Peyer's patch (tissue), 4 donors: ENCODE results near the gene UNCX. TPM values are rescaled to one million over a fixed set of nuclear protein-coding genes. Genes with fewer than 3 reads are reported as not detected.

Experiments used
- DNase-seq, 3 donors: peaks; one replicate each; pipeline ENCODE4 v3.0.0-alpha.2; 2017 to 2019
- H3K27ac ChIP-seq, 4 donors: fragments of 200-600 bp; sonication (generic); one replicate each; pipeline ENCODE4 v1.5.1; 2016 to 2019
- H3K27me3 ChIP-seq, 2 donors: fragments of 200-600 bp; sonication (generic); one replicate each; pipeline ENCODE4 v1.5.1; 2019
- H3K36me3 ChIP-seq, 3 donors: fragments of 200-600 bp; sonication (generic); one replicate each; pipeline ENCODE4 v1.5.1; 2016 to 2019
- H3K4me1 ChIP-seq, 4 donors: fragments of 200-600 bp; sonication (generic); one replicate each; pipeline ENCODE4 v1.5.1; 2016 to 2019
- H3K4me3 ChIP-seq, 4 donors: fragments of 200-600 bp; sonication (generic); 1 replicate in 3 of 4; 2 replicates in 1 of 4; pipeline ENCODE4 v1.5.1; 2016 to 2019; ENCODE audit warnings: mild to moderate bottlenecking in 1 of 4
- H3K9me3 ChIP-seq, 4 donors: fragments of 200-600 bp; sonication (generic); one replicate each; pipeline ENCODE4 v1.5.1; 2016 to 2019; ENCODE audit warnings: mild to moderate bottlenecking in 1 of 4
- POLR2A ChIP-seq, 2 donors: fragments of 450-650 bp; IDR thresholded peaks; one replicate each; pipeline ENCODE4 v1.5.1; 2017; ENCODE audit warnings: antibody characterized with exemption in 2 of 2, mild to moderate bottlenecking in 2 of 2, moderate library complexity in 2 of 2
- total RNA-seq, 4 donors: library from RNA; depleted of rRNA; stranded (reverse); fragments of >200 nt; gene quantifications; one replicate each; pipeline ENCODE4 v1.1.0, GENCODE V29; 2016
- TF ChIP-seq, protein P1 (sequence below), 6 experiments: fragments of 450-650 bp in 4 of 6; fragments of 200-600 bp in 2 of 6; sonication (generic) in 1 of 6; IDR thresholded peaks; one replicate each; pipeline ENCODE4 v1.5.1; 2017 to 2019; ENCODE audit warnings: antibody characterized with exemption in 6 of 6, mild to moderate bottlenecking in 3 of 6, moderate library complexity in 1 of 6

Gene UNCX
- total RNA-seq, 4 donors from 2014 or later: not detected

DNA sequence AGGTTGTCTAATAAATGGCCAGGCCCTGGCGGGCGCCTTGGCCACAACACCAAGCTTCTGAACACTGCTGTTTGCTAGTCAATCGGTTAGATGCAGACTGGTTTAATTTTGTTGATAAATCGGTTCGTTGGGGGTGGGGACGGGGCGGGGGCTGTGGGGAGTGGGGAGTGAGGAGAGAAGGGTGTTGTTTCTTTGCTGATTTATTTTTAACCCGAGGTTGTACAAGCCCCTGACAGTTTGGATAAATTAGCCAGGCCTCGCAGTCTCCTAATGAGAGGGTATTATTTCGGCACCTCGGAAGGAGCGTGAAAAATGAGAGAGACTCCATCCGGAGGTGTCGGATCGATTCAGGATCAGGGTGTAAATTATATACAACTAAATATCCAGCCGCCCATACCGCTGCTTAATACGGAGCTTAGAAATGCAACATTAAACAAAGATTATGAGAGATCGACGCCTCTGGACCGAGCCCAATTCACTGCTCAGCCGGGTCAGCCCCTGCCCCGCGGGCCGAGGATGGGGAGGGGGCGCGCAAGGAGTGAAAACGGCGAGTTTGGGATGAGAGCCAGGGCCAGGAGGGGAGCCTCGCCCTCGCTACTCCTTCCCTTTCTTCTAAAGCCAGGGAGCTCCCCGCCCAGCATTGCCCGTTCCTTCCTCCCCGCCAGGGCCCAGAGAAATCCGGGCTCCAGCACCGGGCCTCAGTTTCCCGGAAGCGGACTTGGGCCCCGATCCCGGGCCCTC lies 8.0 kb downstream of the UNCX start:
- Histone ChIP-seq H3K4me3 (no peak overlapping the region), H3K9me3 (peaks cover 0 to 9% (median 0%) of the 10 kb centered on the region in 4 donors), H3K36me3 (no peaks in the 10 kb centered on the region), H3K4me1 (peaks cover 0 to 20% (median 0%) of the 10 kb centered on the region in 4 donors), H3K27me3 (peaks cover 8 to 86% of the 10 kb centered on the region in 2 donors), H3K27ac (no peak overlapping the region)
- no peak for TF ChIP-seq POLR2A (IDR thresholded peaks at IDR 0.05)
- TF ChIP-seq, protein P1, sequence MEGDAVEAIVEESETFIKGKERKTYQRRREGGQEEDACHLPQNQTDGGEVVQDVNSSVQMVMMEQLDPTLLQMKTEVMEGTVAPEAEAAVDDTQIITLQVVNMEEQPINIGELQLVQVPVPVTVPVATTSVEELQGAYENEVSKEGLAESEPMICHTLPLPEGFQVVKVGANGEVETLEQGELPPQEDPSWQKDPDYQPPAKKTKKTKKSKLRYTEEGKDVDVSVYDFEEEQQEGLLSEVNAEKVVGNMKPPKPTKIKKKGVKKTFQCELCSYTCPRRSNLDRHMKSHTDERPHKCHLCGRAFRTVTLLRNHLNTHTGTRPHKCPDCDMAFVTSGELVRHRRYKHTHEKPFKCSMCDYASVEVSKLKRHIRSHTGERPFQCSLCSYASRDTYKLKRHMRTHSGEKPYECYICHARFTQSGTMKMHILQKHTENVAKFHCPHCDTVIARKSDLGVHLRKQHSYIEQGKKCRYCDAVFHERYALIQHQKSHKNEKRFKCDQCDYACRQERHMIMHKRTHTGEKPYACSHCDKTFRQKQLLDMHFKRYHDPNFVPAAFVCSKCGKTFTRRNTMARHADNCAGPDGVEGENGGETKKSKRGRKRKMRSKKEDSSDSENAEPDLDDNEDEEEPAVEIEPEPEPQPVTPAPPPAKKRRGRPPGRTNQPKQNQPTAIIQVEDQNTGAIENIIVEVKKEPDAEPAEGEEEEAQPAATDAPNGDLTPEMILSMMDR (IDR thresholded peaks at IDR 0.05): no peak
- DNase-seq: no peak

DNA sequence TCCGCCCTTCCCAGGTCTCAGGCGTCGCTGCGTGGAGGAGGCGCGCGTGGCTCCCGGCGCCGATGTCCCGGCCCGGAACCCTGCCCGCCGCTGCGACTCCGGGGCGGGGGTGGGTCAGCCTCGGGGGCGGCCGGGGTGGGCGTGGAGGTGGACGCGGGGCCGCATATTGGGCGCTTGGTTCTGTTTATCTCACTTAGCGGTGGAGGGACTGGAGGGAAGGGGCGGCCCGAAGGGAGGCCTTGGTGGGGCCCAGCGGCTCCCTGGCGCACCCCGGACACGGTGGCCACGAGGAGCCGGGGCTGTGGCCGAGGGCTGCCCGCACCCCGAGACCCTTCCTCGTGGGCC lies 8.6 kb downstream of the UNCX start:
- Histone ChIP-seq H3K4me3 (no peak overlapping the region), H3K36me3 (no peaks in the 10 kb centered on the region)
- DNase-seq: no peak

DNA sequence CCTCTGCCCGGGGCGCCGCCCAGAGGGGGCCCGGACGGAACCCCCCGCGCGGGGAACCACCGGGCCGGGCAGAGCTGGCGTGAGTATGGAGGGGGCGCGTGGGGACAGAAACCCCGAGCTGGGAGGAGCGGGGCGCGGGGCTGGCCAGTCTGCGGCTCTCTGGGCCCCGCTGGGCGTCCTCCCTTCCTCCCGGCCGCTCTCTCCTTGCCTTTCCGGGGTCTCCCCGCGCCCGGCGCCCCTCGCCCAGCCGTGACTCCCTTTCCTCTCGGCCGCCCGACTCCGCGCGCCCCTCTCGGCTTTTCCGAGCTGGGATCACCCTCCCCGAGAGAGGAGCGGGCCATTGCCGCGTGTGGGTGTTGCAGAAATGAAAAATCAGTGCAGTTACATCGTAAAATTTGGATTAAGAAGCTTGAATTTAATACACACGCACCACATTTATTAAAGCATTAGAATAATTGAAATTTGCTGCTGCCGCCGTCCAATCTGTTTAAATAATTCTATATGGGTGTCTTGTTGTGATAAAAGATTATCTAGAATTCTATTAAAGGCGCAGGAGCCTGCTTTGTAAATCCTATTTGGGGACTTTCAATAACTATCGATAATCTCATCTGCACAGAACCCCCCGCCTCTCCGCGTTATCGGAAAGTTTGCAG lies 9.1 kb downstream of the UNCX start:
- H3K27me3 ChIP-seq: peaks cover 8 to 94% of the 10 kb centered on the region in 2 donors
- H3K36me3 ChIP-seq: no peaks in the 10 kb centered on the region
- no peak overlapping the region for H3K27ac ChIP-seq
- H3K9me3 ChIP-seq: peaks cover 0 to 9% (median 0%) of the 10 kb centered on the region in 4 donors
- TF ChIP-seq POLR2A (IDR thresholded peaks at IDR 0.05): no peak
- TF ChIP-seq, protein P1 (IDR thresholded peaks at IDR 0.05): no peak
- H3K4me1 ChIP-seq: peaks cover 0 to 21% (median 0%) of the 10 kb centered on the region in 4 donors
- DNase-seq: no peak
- H3K4me3 ChIP-seq: no peak overlapping the region

More for the DNA sequence above, 8.6 kb downstream of the UNCX start:
- peaks cover 0 to 9% (median 0%) of the 10 kb centered on the region in 4 donors for H3K9me3 ChIP-seq
- peaks cover 0 to 17% (median 0%) of the 10 kb centered on the region in 4 donors for H3K4me1 ChIP-seq
- TF ChIP-seq POLR2A (IDR thresholded peaks at IDR 0.05): no peak
- TF ChIP-seq, protein P1 (IDR thresholded peaks at IDR 0.05): no peak
- H3K27ac ChIP-seq: no peak overlapping the region
- peaks cover 8 to 89% of the 10 kb centered on the region in 2 donors for H3K27me3 ChIP-seq

DNA sequence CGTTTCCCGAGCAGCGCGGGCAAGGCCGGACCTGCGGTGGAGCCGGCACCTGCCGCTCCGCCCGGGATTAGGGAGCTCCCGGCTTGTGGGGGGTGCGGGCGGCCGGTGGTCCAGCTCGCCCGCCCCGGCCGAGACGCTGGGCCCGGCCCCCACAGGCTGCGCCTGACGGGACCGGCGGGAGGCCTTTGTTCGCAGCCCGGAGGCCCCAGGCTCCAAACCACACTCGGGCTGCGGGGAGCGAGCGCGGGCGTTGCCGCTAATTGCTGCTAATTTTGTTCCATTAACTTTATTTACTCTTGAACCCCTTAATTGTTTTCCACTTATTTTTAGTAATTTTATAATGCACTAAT lies 9.6 kb downstream of the UNCX start:
- peaks cover 8 to 95% of the 10 kb centered on the region in 2 donors for H3K27me3 ChIP-seq
- peaks cover 0 to 21% (median 0%) of the 10 kb centered on the region in 4 donors for H3K4me1 ChIP-seq
- H3K9me3 ChIP-seq: peaks cover 0 to 9% (median 0%) of the 10 kb centered on the region in 4 donors
- DNase-seq: no peak
- TF ChIP-seq POLR2A (IDR thresholded peaks at IDR 0.05): no peak
- TF ChIP-seq, protein P1 (IDR thresholded peaks at IDR 0.05): no peak
- H3K36me3 ChIP-seq: no peaks in the 10 kb centered on the region
- no peak overlapping the region for H3K27ac ChIP-seq
- H3K4me3 ChIP-seq: no peak overlapping the region

DNA sequence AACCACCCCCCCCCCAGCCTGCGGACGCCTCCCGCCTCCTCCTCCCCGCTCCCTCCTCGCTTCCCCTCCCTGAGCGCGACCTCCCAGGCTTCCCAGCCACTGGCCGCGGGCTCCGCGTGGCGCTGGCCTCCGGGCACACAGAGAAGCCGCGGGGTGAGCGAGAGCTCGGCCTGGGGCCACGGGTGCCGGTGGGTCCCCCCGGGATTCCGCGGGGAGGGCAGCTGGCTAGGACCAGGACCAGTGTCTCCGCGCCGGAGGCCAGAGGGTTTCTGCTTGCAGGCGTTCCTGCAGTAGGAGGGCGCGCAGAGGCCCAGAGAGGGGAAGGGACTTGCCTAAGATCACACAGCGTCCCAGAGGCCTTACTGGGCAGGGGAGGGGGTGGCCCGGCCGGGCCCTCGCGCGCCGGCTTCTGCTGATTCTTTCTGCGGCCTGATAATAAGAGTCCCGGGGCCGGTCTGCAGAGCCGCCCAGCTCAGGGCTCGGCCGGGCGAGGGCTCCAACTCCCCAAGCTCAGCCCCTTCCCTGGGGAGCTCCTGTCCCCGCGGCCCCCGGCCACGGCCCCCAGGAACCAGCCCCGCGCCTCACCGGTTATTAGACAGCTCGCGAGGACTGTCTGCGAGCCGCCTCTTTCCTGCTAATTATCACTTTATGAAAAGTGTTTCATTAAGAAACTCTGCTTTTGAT lies 10.1 kb downstream of the UNCX start:
- no peak for DNase-seq
- no peaks in the 10 kb centered on the region for H3K36me3 ChIP-seq
- no peak overlapping the region for H3K27ac ChIP-seq
- H3K4me1 ChIP-seq: peaks cover 0 to 22% (median 0%) of the 10 kb centered on the region in 4 donors
- TF ChIP-seq, protein P1 (IDR thresholded peaks at IDR 0.05): no peak
- TF ChIP-seq POLR2A (IDR thresholded peaks at IDR 0.05): no peak
- H3K27me3 ChIP-seq: peaks cover 8 to 95% of the 10 kb centered on the region in 2 donors
- H3K4me3 ChIP-seq: no peak overlapping the region
- H3K9me3 ChIP-seq: peaks cover 0 to 9% (median 0%) of the 10 kb centered on the region in 4 donors
